Neural progenitor cell (in vitro differentiated cells): Measurements from ENCODE around the gene FGFRL1. TPM values are rescaled to one million over a fixed set of nuclear protein-coding genes. Genes with fewer than 3 reads are reported as not detected.
"Not testable (repeated sequence)": the region's sequence is repeated elsewhere in the genome, so short reads cannot be mapped to it uniquely, and the experiment has no call there.

Experiments
- DNase-seq: peaks from one replicate; pipeline ENCODE4 v3.0.0-alpha.2; 2016; ENCODE audit warnings: low spot score
- H2AFZ ChIP-seq: fragments of 200-600 bp; sonication (generic); replicated peaks from 2 replicates; pipeline ENCODE4 v1.6.1; 2016; ENCODE audit warnings: antibody characterized with exemption
- H3F3A ChIP-seq: fragments of 200-600 bp; sonication (generic); 2 replicates; pipeline ENCODE4 v1.6.1; 2016; ENCODE audit warnings: antibody characterized with exemption, low read depth
- H3K27ac ChIP-seq: fragments of 200-600 bp; sonication (generic); 2 replicates; pipeline ENCODE4 v1.5.1; 2016; ENCODE audit warnings: mild to moderate bottlenecking
- H3K27me3 ChIP-seq: fragments of 200-600 bp; sonication (generic); 2 replicates; pipeline ENCODE4 v1.6.1; 2016; ENCODE audit warnings: mild to moderate bottlenecking, moderate library complexity
- H3K36me3 ChIP-seq: fragments of 200-600 bp; sonication (generic); 2 replicates; pipeline ENCODE4 v1.5.1; 2016
- H3K4me1 ChIP-seq: fragments of 200-600 bp; sonication (generic); 2 replicates; pipeline ENCODE4 v1.6.1; 2016; ENCODE audit warnings: mixed run types
- H3K4me2 ChIP-seq: fragments of 200-600 bp; sonication (generic); 2 replicates; pipeline ENCODE4 v1.6.1; 2016
- H3K4me3 ChIP-seq: fragments of 200-600 bp; sonication (generic); 2 replicates; pipeline ENCODE4 v1.5.1; 2016
- H3K79me2 ChIP-seq: fragments of 200-600 bp; sonication (generic); 2 replicates; pipeline ENCODE4 v1.6.1; 2016; ENCODE audit warnings: low read depth
- H3K9ac ChIP-seq: fragments of 200-600 bp; sonication (generic); 2 replicates; pipeline ENCODE4 v1.6.1; 2016
- H3K9me3 ChIP-seq: fragments of 200-600 bp; sonication (generic); 2 replicates; pipeline ENCODE4 v1.5.1; 2016; ENCODE audit warnings: low read depth
- H4K20me1 ChIP-seq: fragments of 200-600 bp; sonication (generic); 2 replicates; pipeline ENCODE4 v1.6.1; 2016; ENCODE audit warnings: low read depth
- H3K27ac Mint-ChIP-seq: 3 replicates; pipeline ENCODE4 v1.8.0; 2021; ENCODE audit warnings: mixed read lengths
- H3K27me3 Mint-ChIP-seq: 2 replicates; pipeline ENCODE4 v1.8.0; 2022; ENCODE audit warnings: low read depth, mild to moderate bottlenecking, inconsistent platforms, moderate library complexity, mixed read lengths; ENCODE audit not compliant: insufficient read depth
- H3K36me3 Mint-ChIP-seq: 3 replicates; pipeline ENCODE4 v1.8.0; 2021; ENCODE audit warnings: mixed read lengths
- H3K4me1 Mint-ChIP-seq: 3 replicates; pipeline ENCODE4 v1.8.0; 2021; ENCODE audit warnings: mixed read lengths
- H3K4me3 Mint-ChIP-seq: 3 replicates; pipeline ENCODE4 v1.8.0; 2021; ENCODE audit warnings: mild to moderate bottlenecking, moderate library complexity, mixed read lengths
- H3K9me3 Mint-ChIP-seq: 3 replicates; pipeline ENCODE4 v1.8.0; 2020; ENCODE audit warnings: mixed read lengths
- CTCF ChIP-seq: fragments of 200-600 bp; sonication (generic); IDR thresholded peaks from 2 replicates; pipeline ENCODE4 v1.5.1; 2017; ENCODE audit warnings: antibody characterized with exemption, mild to moderate bottlenecking
- EZH2 ChIP-seq: fragments of 200-600 bp; sonication (generic); IDR thresholded peaks from 2 replicates; pipeline ENCODE4 v1.6.1; 2017; ENCODE audit warnings: antibody characterized with exemption, mild to moderate bottlenecking, moderate library complexity
- EZH2phosphoT487 ChIP-seq: fragments of 200-600 bp; sonication (generic); IDR thresholded peaks from 2 replicates; pipeline ENCODE4 v1.6.1; 2017; ENCODE audit warnings: antibody characterized with exemption
- total RNA-seq: library from RNA; depleted of rRNA; stranded (reverse); fragments of >200 nt; gene quantifications from 2 replicates; pipeline ENCODE4 v1.2.3, GENCODE V29; 2015; ENCODE audit warnings: low replicate concordance

The FGFRL1 gene
- total RNA-seq, 1 donor from 2014 or later, result 9.6 TPM

GRCh38 chr4:997375-998071, 13.9 kb upstream of the FGFRL1 start:
- Mint-ChIP-seq H3K27ac (no peak overlapping the region), H3K36me3 (peaks cover 2% of the 10 kb centered on the region), H3K9me3 (peaks cover 4% of the 10 kb centered on the region), H3K4me3 (no peak overlapping the region), H3K4me1 (peaks cover 11% of the 10 kb centered on the region), H3K27me3 (peaks cover 41% of the 10 kb centered on the region)
- Histone ChIP-seq H3K9me3 (no peaks in the 10 kb centered on the region), H3F3A (no peaks in the 10 kb centered on the region), H3K4me1 (peaks cover 6% of the 10 kb centered on the region), H3K79me2 (no peaks in the 10 kb centered on the region), H3K27ac (no peak overlapping the region), H3K27me3 (peaks cover 76% of the 10 kb centered on the region), H3K4me2 (peak overlapping the region; percentile 95), H4K20me1 (peaks cover 37% of the 10 kb centered on the region), H2AFZ (no peak overlapping the region), H3K4me3 (peak overlapping the region; percentile 54), H3K9ac (no peak overlapping the region), H3K36me3 (no peaks in the 10 kb centered on the region)
- DNase-seq, result peak; percentile 78
- peak; percentile 79 for TF ChIP-seq EZH2
- peak; percentile 67 for TF ChIP-seq EZH2phosphoT487
- no peak for TF ChIP-seq CTCF

- H3K27me3 Mint-ChIP-seq, result peaks cover 41% of the 10 kb centered on the region
- Histone ChIP-seq H3K4me2 (no peak overlapping the region), H3K79me2 (no peaks in the 10 kb centered on the region), H3K27ac (no peak overlapping the region), H3K36me3 (no peaks in the 10 kb centered on the region), H3F3A (no peaks in the 10 kb centered on the region), H4K20me1 (peaks cover 40% of the 10 kb centered on the region), H3K9ac (no peak overlapping the region), H2AFZ (no peak overlapping the region), H3K4me1 (peaks cover 9% of the 10 kb centered on the region), H3K4me3 (peak overlapping the region; percentile 54), H3K9me3 (no peaks in the 10 kb centered on the region), H3K27me3 (peaks cover 83% of the 10 kb centered on the region)
- DNase-seq, result no peak
- peak overlapping the region; percentile 78 for H3K4me3 Mint-ChIP-seq
- H3K27ac Mint-ChIP-seq, result no peak overlapping the region
- peaks cover 9% of the 10 kb centered on the region for H3K4me1 Mint-ChIP-seq
- peaks cover 4% of the 10 kb centered on the region for H3K9me3 Mint-ChIP-seq
- no peak for TF ChIP-seq CTCF
- TF ChIP-seq EZH2phosphoT487, result no peak
- TF ChIP-seq EZH2, result no peak
- H3K36me3 Mint-ChIP-seq, result peaks cover 2% of the 10 kb centered on the region
Observed at GRCh38 chr4:998096-998691, 13.2 kb upstream of the FGFRL1 start.

- Mint-ChIP-seq H3K4me3 (peak overlapping the region; percentile 71), H3K27ac (peak overlapping the region; percentile 27), H3K27me3 (peaks cover 44% of the 10 kb centered on the region)
- not testable (repeated sequence) for H3K9me3 ChIP-seq, H3K4me1 ChIP-seq, H3K9me3 Mint-ChIP-seq, H3F3A ChIP-seq, H3K79me2 ChIP-seq, H3K4me1 Mint-ChIP-seq, H3K9ac ChIP-seq, H3K36me3 ChIP-seq, H3K36me3 Mint-ChIP-seq, DNase-seq, H2AFZ ChIP-seq, H3K4me2 ChIP-seq, H3K27ac ChIP-seq, H3K4me3 ChIP-seq
- peaks cover 95% of the 10 kb centered on the region for H3K27me3 ChIP-seq
- H4K20me1 ChIP-seq, result peaks cover 46% of the 10 kb centered on the region
Observed at GRCh38 chr4:999240-999863, 12.1 kb upstream of the FGFRL1 start.
